A549 (cell line): Measurements from ENCODE around the gene OPCML.

Source experiments
- CHD4 ChIP-seq: fragments of 200-600 bp; sonication (generic); IDR thresholded peaks from 2 replicates; pipeline ENCODE4 v1.6.1; 2016; ENCODE audit warnings: antibody characterized with exemption, mild to moderate bottlenecking, borderline replicate concordance
- HOXB5 ChIP-seq: fragments of 250-450 bp; sonication (Bioruptor Pico); IDR thresholded peaks from 2 replicates; pipeline ENCODE4 v1.5.0; 2020; ENCODE audit warnings: mild to moderate bottlenecking, moderate library complexity
- JUN ChIP-seq, 2 experiments: fragments of >200 bp; sonication (Bioruptor Twin); formaldehyde crosslinking; IDR thresholded peaks; 2 replicates in 1 of 2; 3 replicates in 1 of 2; pipeline ENCODE4 v1.6.1; 2016 to 2017
- KDM1A ChIP-seq: fragments of 200-600 bp; sonication (generic); IDR thresholded peaks from 2 replicates; pipeline ENCODE4 v1.6.1; 2016; ENCODE audit warnings: low read depth, mild to moderate bottlenecking
- MYC ChIP-seq: IDR thresholded peaks from 2 replicates; pipeline ENCODE4 v1.6.1; 2012; ENCODE audit warnings: mild to moderate bottlenecking, inconsistent platforms, low read length, improper control_type of control experiment, borderline replicate concordance
- POLR2A ChIP-seq: IDR thresholded peaks from 2 replicates; pipeline ENCODE4 v1.6.1; 2012; ENCODE audit warnings: mild to moderate bottlenecking, low read length
- RFX5 ChIP-seq: fragments of 450-650 bp; IDR thresholded peaks from 2 replicates; pipeline ENCODE4 v1.7.1; 2014; ENCODE audit warnings: antibody characterized with exemption, mild to moderate bottlenecking, moderate library complexity
- ZNF302 ChIP-seq: fragments of 250-450 bp; sonication (Bioruptor Pico); IDR thresholded peaks from 2 replicates; pipeline ENCODE4 v1.9.0; 2021; ENCODE audit warnings: inconsistent platforms, mild to moderate bottlenecking, moderate library complexity
- TF ChIP-seq, protein P1 (sequence below): fragments of >200 bp; sonication (Bioruptor Twin); formaldehyde crosslinking; IDR thresholded peaks from 3 replicates; pipeline ENCODE4 v1.5.1; 2016
- TF ChIP-seq, protein P2 (sequence below): IDR thresholded peaks from 2 replicates; pipeline ENCODE4 v1.6.1; 2012; ENCODE audit warnings: low read depth, borderline replicate concordance
- TF ChIP-seq, protein P3 (sequence below): IDR thresholded peaks from 2 replicates; pipeline ENCODE4 v1.6.1; 2012

DNA sequence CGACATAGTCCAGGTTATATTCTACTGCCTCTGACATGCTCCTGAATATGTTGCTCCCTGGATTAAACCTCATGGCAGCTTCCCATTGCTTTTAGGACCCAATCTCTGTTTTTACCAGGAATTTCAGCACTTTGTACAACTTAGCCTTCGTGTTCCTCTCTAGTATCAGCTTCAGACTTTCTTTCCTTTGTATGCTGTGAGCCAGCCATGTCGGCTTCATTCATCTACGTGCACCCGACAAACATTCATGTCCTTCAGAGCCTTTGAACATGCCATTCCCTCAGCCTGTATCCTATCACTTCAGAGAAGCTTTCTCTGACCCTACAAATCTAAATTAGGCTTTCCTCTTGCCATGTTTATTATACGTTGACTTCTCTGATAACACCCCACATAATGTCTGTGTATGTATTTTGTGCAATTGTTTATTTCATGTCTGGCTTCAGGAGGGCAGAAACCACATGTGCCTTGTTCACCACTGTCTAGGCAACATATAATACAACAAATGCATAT is 743.4 kb downstream of the OPCML start:
- TF ChIP-seq, protein P1, sequence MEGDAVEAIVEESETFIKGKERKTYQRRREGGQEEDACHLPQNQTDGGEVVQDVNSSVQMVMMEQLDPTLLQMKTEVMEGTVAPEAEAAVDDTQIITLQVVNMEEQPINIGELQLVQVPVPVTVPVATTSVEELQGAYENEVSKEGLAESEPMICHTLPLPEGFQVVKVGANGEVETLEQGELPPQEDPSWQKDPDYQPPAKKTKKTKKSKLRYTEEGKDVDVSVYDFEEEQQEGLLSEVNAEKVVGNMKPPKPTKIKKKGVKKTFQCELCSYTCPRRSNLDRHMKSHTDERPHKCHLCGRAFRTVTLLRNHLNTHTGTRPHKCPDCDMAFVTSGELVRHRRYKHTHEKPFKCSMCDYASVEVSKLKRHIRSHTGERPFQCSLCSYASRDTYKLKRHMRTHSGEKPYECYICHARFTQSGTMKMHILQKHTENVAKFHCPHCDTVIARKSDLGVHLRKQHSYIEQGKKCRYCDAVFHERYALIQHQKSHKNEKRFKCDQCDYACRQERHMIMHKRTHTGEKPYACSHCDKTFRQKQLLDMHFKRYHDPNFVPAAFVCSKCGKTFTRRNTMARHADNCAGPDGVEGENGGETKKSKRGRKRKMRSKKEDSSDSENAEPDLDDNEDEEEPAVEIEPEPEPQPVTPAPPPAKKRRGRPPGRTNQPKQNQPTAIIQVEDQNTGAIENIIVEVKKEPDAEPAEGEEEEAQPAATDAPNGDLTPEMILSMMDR: no peak
- TF ChIP-seq, protein P2, sequence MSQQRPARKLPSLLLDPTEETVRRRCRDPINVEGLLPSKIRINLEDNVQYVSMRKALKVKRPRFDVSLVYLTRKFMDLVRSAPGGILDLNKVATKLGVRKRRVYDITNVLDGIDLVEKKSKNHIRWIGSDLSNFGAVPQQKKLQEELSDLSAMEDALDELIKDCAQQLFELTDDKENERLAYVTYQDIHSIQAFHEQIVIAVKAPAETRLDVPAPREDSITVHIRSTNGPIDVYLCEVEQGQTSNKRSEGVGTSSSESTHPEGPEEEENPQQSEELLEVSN: no peak
- no peak for TF ChIP-seq HOXB5 (CRISPR knock-in tag)
- TF ChIP-seq KDM1A: no peak
- no peak for TF ChIP-seq RFX5
- TF ChIP-seq MYC: no peak
- no peak for TF ChIP-seq CHD4
- no peak for TF ChIP-seq JUN (IDR thresholded peaks at IDR 0.05)
- no peak for TF ChIP-seq POLR2A
- TF ChIP-seq, protein P3, sequence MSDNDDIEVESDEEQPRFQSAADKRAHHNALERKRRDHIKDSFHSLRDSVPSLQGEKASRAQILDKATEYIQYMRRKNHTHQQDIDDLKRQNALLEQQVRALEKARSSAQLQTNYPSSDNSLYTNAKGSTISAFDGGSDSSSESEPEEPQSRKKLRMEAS: no peak
- TF ChIP-seq ZNF302 (CRISPR knock-in tag): no peak
